ENCODE results near the gene CLDN17. TPM values are rescaled to one million over a fixed set of nuclear protein-coding genes. Genes with fewer than 3 reads are reported as not detected.
A peak's percentile ranks its signal among the peaks of the same experiment; 100 is the strongest.

Gene CLDN17
- total RNA-seq, 1 experiment from 2014 or later = not detected

DNA sequence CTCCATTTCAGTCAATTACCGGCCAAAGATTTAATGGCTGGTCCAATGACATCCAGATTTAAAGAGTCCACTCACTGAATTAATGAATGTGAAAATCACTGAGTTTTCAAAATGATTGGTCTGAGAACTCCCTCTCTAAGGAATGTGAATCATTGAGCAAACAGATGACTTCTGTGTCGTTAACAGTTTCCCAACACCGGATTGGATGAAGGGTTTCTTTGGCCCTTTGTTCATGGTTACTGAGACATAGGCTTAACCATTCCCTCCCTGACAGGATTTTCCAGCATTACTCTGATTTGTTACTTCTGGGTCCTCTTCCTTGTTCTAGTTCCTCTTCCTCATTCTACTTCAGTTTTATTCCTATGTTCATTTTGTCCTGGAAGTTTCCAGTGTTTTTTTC lies 1.5 kb upstream of the CLDN17 start:
- no peaks in the 10 kb centered on the region for H3K9me3 Mint-ChIP-seq (ENCODE audit: unreplicated experiment)

DNA sequence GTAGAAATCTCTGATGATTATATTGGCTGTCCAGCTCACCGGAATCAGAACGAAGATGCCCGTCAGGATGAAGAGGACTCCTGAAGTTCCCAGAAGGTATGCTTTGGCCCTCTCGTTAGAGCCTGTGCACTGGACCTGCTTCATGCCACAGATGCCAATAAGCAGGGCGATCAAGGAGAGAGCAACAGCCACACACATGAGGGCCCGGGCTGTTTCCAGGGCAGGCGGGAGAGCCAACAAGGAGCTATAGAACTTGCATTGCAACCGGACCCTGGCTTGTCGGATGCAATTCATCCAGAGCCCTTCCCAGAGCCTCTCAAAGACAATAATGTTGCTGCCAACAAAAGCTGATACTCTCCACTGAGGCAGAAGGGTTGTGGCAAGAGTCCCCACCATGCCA lies 434 bp downstream of the CLDN17 start:
- no peaks in the 10 kb centered on the region for H3K36me3 Mint-ChIP-seq (ENCODE audit: insufficient read depth, unreplicated experiment)
- no peak overlapping the region for H3K27ac Mint-ChIP-seq (ENCODE audit: low read depth, unreplicated experiment)
- DNase-seq (ENCODE audit: unreplicated experiment) = no peak
- H3K9me3 Mint-ChIP-seq (ENCODE audit: unreplicated experiment) = no peaks in the 10 kb centered on the region
- ChIA-PET POLR2A (interaction anchor here (1.6 kb wide), 1 partner anchor 20 kb away, joined by 8 read pairs; no protein-coding TSS in a partner anchor), CTCF (interaction anchor here (0.7 kb wide), 1 partner anchor 91 kb away, joined by 3 read pairs; no protein-coding TSS in a partner anchor)
- no peaks in the 10 kb centered on the region for H3K27me3 Mint-ChIP-seq (ENCODE audit: insufficient read depth, unreplicated experiment)
- intact Hi-C loops (cut with micrococcal nuclease) = no loop called here
- peaks cover 6% of the 10 kb centered on the region for H3K4me1 Mint-ChIP-seq (ENCODE audit: insufficient read depth, unreplicated experiment)
- H3K4me3 Mint-ChIP-seq (ENCODE audit: unreplicated experiment) = no peak overlapping the region
- no TSS peak for BruUV-seq (replicated peaks)
- TF ChIP-seq, protein P1, sequence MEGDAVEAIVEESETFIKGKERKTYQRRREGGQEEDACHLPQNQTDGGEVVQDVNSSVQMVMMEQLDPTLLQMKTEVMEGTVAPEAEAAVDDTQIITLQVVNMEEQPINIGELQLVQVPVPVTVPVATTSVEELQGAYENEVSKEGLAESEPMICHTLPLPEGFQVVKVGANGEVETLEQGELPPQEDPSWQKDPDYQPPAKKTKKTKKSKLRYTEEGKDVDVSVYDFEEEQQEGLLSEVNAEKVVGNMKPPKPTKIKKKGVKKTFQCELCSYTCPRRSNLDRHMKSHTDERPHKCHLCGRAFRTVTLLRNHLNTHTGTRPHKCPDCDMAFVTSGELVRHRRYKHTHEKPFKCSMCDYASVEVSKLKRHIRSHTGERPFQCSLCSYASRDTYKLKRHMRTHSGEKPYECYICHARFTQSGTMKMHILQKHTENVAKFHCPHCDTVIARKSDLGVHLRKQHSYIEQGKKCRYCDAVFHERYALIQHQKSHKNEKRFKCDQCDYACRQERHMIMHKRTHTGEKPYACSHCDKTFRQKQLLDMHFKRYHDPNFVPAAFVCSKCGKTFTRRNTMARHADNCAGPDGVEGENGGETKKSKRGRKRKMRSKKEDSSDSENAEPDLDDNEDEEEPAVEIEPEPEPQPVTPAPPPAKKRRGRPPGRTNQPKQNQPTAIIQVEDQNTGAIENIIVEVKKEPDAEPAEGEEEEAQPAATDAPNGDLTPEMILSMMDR (IDR thresholded peaks at IDR 0.05; ENCODE audit: unreplicated experiment) = no peak

More for the DNA sequence above, 1.5 kb upstream of the CLDN17 start:
- no peaks in the 10 kb centered on the region for H3K36me3 Mint-ChIP-seq (ENCODE audit: insufficient read depth, unreplicated experiment)
- intact Hi-C loops (cut with micrococcal nuclease) = no loop called here
- H3K4me1 Mint-ChIP-seq (ENCODE audit: insufficient read depth, unreplicated experiment) = peaks cover 6% of the 10 kb centered on the region
- BruUV-seq (replicated peaks) = no TSS peak
- DNase-seq (ENCODE audit: unreplicated experiment) = no peak
- no peaks in the 10 kb centered on the region for H3K27me3 Mint-ChIP-seq (ENCODE audit: insufficient read depth, unreplicated experiment)
- no peak overlapping the region for H3K27ac Mint-ChIP-seq (ENCODE audit: low read depth, unreplicated experiment)
- TF ChIP-seq, protein P1 (IDR thresholded peaks at IDR 0.05; ENCODE audit: unreplicated experiment) = no peak
- POLR2A ChIA-PET = no interaction called here
- H3K4me3 Mint-ChIP-seq (ENCODE audit: unreplicated experiment) = no peak overlapping the region
- CTCF ChIA-PET = no interaction called here

DNA sequence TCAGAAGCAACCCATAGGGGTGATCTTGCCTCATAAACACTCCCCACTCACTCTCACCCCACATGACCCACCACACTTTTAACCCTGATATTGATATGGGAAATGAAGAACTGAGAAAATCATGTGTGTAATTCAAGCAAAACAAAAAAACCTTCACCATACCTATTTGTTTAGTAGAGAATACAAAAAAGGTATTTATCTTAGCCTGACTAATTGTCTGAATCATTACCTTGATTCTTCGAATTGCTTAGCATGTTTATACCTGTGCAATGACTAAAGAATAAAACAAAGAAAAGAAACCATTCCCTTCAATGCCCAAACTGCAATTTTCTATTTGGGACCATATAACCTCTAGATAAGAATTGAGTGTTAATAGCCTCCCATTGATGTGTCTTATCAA lies 1.8 kb downstream of the CLDN17 start:
- H3K9me3 Mint-ChIP-seq (ENCODE audit: unreplicated experiment) = no peaks in the 10 kb centered on the region
- ChIA-PET CTCF (interaction anchor here (0.7 to 1.1 kb wide), 2 partner anchors 93 to 1467 kb away, joined by 3 to 4 read pairs; no protein-coding TSS in a partner anchor), POLR2A (interaction anchor here (0.6 to 1.1 kb wide), 3 partner anchors 15 to 185 kb away, joined by 3 to 4 read pairs (median 3); no protein-coding TSS in a partner anchor)
- H3K4me1 Mint-ChIP-seq (ENCODE audit: insufficient read depth, unreplicated experiment) = peaks cover 6% of the 10 kb centered on the region
- no peaks in the 10 kb centered on the region for H3K27me3 Mint-ChIP-seq (ENCODE audit: insufficient read depth, unreplicated experiment)
- peak overlapping the region; percentile 42 for H3K27ac Mint-ChIP-seq (ENCODE audit: low read depth, unreplicated experiment)
- H3K4me3 Mint-ChIP-seq (ENCODE audit: unreplicated experiment) = no peak overlapping the region
- no TSS peak for BruUV-seq (replicated peaks)
- H3K36me3 Mint-ChIP-seq (ENCODE audit: insufficient read depth, unreplicated experiment) = no peaks in the 10 kb centered on the region
- peak; percentile 5 for DNase-seq (ENCODE audit: unreplicated experiment)
- intact Hi-C loops (cut with micrococcal nuclease) = no loop called here
- TF ChIP-seq, protein P1 (IDR thresholded peaks at IDR 0.05; ENCODE audit: unreplicated experiment) = no peak

DNA sequence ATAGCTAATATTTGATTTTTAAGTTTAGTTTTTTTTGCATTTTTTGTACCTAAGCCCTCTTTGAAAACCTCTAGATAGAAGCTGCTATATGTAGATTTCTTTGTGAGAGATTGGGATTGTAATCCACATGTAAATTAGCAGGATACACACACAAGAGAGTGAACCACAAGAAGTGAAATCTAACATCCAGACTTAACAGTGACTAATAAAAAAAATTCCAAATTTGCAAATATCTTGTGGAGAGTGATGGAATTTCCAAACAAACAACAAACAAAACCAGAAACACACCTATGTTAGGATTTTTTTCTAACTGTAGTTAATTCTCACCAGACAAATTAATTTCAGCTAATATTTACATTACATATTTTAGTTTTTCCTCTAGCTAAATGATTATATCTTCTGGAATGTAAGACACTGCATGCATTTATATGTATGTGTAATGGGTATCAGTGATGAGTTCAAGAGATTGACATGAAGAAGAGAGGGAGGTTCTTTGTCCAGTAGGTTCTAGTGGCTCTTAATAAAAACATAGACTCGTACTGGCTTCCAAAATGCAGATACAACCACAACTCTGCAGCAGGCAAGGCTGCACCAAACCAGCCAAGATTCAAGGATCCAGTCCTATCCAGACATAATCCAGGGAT lies 12.8 kb downstream of the CLDN17 start:
- no TSS peak for BruUV-seq (replicated peaks)
- ChIA-PET CTCF (interaction anchor here (0.7 kb wide), 1 partner anchor 110 kb away, joined by 3 read pairs; no protein-coding TSS in a partner anchor), POLR2A (interaction anchor here (0.6 to 1.0 kb wide), 2 partner anchors 22 to 313 kb away, joined by 3 read pairs; no protein-coding TSS in a partner anchor)
- no peaks in the 10 kb centered on the region for H3K27me3 Mint-ChIP-seq (ENCODE audit: insufficient read depth, unreplicated experiment)
- H3K4me1 Mint-ChIP-seq (ENCODE audit: insufficient read depth, unreplicated experiment) = peaks cover 26% of the 10 kb centered on the region
- H3K36me3 Mint-ChIP-seq (ENCODE audit: insufficient read depth, unreplicated experiment) = no peaks in the 10 kb centered on the region
- no peak for DNase-seq (ENCODE audit: unreplicated experiment)
- intact Hi-C loops (cut with micrococcal nuclease) = no loop called here
- H3K4me3 Mint-ChIP-seq (ENCODE audit: unreplicated experiment) = no peak overlapping the region
- no peaks in the 10 kb centered on the region for H3K9me3 Mint-ChIP-seq (ENCODE audit: unreplicated experiment)
- TF ChIP-seq, protein P1 (IDR thresholded peaks at IDR 0.05; ENCODE audit: unreplicated experiment) = no peak
- no peak overlapping the region for H3K27ac Mint-ChIP-seq (ENCODE audit: low read depth, unreplicated experiment)

All from MCF 10A (cell line).